CD4-positive, alpha-beta T cell treated with Interleukin-21 for 1 hour (primary cell): ENCODE data around the gene VAX1.
A peak's percentile ranks its signal among the peaks of the same experiment; 100 is the strongest.
"Not testable (repeated sequence)": the region's sequence is repeated elsewhere in the genome, so short reads cannot be mapped to it uniquely, and the experiment has no call there.

ENCODE experiments used
- DNase-seq: peaks from one replicate; pipeline ENCODE4 v3.0.0-alpha.2; 2020

VAX1 gene

GRCh38 chr10:117137911-117138642, at the start of gene VAX1:
TSS of gene VAX1 (minus strand) at chr10:117138270. CDS start at chr10:117138056, 214 bp downstream.
- DNase-seq: no peak

- DNase-seq: peak; percentile 10
Observed at GRCh38 chr10:117186832-117187615, 49.0 kb upstream of the VAX1 start.

- not testable (repeated sequence) for DNase-seq
Observed at GRCh38 chr10:117185817-117186216, 47.7 kb upstream of the VAX1 start.

- DNase-seq: no peak
Observed at GRCh38 chr10:117184821-117185220, 46.8 kb upstream of the VAX1 start.

- no peak for DNase-seq
Observed at GRCh38 chr10:117184296-117184695, 46.2 kb upstream of the VAX1 start.

GRCh38 chr10:117178190-117178589, 40.1 kb upstream of the VAX1 start:
- DNase-seq: no peak

- peak; percentile 72 for DNase-seq
Observed at GRCh38 chr10:117175901-117176534, 37.9 kb upstream of the VAX1 start.

GRCh38 chr10:117175215-117175900, 37.3 kb upstream of the VAX1 start:
- DNase-seq: peak; percentile 19

- DNase-seq: peak; percentile 82
Observed at GRCh38 chr10:117174439-117175214, 36.6 kb upstream of the VAX1 start.

GRCh38 chr10:117170244-117170643, 32.2 kb upstream of the VAX1 start:
- DNase-seq: no peak

GRCh38 chr10:117169480-117169879, 31.4 kb upstream of the VAX1 start:
- no peak for DNase-seq

GRCh38 chr10:117168729-117169128, 30.7 kb upstream of the VAX1 start:
- DNase-seq: no peak

GRCh38 chr10:117167789-117168674, 30.0 kb upstream of the VAX1 start:
- peak; percentile 63 for DNase-seq

GRCh38 chr10:117167346-117167788, 29.3 kb upstream of the VAX1 start:
- DNase-seq: no peak

GRCh38 chr10:117166418-117167345, 28.6 kb upstream of the VAX1 start:
- DNase-seq: no peak

GRCh38 chr10:117165538-117166417, 27.7 kb upstream of the VAX1 start:
- no peak for DNase-seq

- DNase-seq: no peak
Observed at GRCh38 chr10:117164592-117165537, 26.8 kb upstream of the VAX1 start.
